ENCODE data around the gene L3MBTL4.

Gene L3MBTL4

DNA sequence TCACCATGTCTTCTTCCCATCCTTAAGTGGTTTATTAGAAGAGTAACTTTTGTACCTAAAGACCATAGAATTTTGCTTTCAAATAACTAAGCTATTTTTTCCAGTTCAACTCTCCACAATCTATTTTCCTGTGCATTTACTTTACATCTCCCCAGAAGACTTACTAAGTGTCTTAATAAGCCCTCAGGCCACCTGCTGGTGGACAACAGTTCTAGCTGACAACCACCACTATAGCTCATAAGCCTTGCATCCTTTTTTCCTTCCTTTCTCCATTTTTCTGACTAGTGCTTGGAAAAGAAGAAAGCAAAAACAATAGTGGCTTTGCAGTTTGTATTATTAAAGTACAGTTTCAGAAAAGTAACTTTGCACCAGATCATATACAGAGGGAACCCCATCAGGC lies 369.9 kb downstream of the L3MBTL4 start:
- Histone ChIP-seq H3K27me3 (ENCODE audit: insufficient read depth, low read length) (no peaks in the 10 kb centered on the region), H3K4me1 (ENCODE audit: insufficient read depth, low read length) (no peaks in the 10 kb centered on the region), H3K36me3 (ENCODE audit: insufficient read depth, low read depth, low read length) (no peaks in the 10 kb centered on the region), H3K4me3 (ENCODE audit: low read length) (no peak overlapping the region), H3K9me3 (ENCODE audit: insufficient read depth, low read depth, low read length) (no peaks in the 10 kb centered on the region), H3K9ac (ENCODE audit: low read depth, low read length) (no peak overlapping the region), H3K27ac (ENCODE audit: low read length) (no peak overlapping the region)

- Histone ChIP-seq H3K4me3 (ENCODE audit: low read length) (no peak overlapping the region), H3K27me3 (ENCODE audit: insufficient read depth, low read length) (no peaks in the 10 kb centered on the region), H3K36me3 (ENCODE audit: insufficient read depth, low read depth, low read length) (no peaks in the 10 kb centered on the region), H3K27ac (ENCODE audit: low read length) (no peak overlapping the region), H3K4me1 (ENCODE audit: insufficient read depth, low read length) (no peaks in the 10 kb centered on the region), H3K9me3 (ENCODE audit: insufficient read depth, low read depth, low read length) (no peaks in the 10 kb centered on the region), H3K9ac (ENCODE audit: low read depth, low read length) (no peak overlapping the region)
These were observed 370.4 kb downstream of the L3MBTL4 start for GRCh38 chr18:6044319-6044718.

- Histone ChIP-seq H3K9me3 (ENCODE audit: insufficient read depth, low read depth, low read length) (no peaks in the 10 kb centered on the region), H3K36me3 (ENCODE audit: insufficient read depth, low read depth, low read length) (no peaks in the 10 kb centered on the region), H3K4me1 (ENCODE audit: insufficient read depth, low read length) (no peaks in the 10 kb centered on the region), H3K27me3 (ENCODE audit: insufficient read depth, low read length) (no peaks in the 10 kb centered on the region), H3K9ac (ENCODE audit: low read depth, low read length) (no peak overlapping the region), H3K4me3 (ENCODE audit: low read length) (no peak overlapping the region), H3K27ac (ENCODE audit: low read length) (no peak overlapping the region)
These were observed 375.7 kb downstream of the L3MBTL4 start for GRCh38 chr18:6039055-6039454.

- Histone ChIP-seq H3K27me3 (ENCODE audit: insufficient read depth, low read length) (no peaks in the 10 kb centered on the region), H3K27ac (ENCODE audit: low read length) (no peak overlapping the region), H3K9ac (ENCODE audit: low read depth, low read length) (no peak overlapping the region), H3K36me3 (ENCODE audit: insufficient read depth, low read depth, low read length) (no peaks in the 10 kb centered on the region), H3K4me1 (ENCODE audit: insufficient read depth, low read length) (no peaks in the 10 kb centered on the region), H3K4me3 (ENCODE audit: low read length) (no peak overlapping the region), H3K9me3 (ENCODE audit: insufficient read depth, low read depth, low read length) (no peaks in the 10 kb centered on the region)
These were observed 383.3 kb downstream of the L3MBTL4 start for GRCh38 chr18:6031442-6031841.

DNA sequence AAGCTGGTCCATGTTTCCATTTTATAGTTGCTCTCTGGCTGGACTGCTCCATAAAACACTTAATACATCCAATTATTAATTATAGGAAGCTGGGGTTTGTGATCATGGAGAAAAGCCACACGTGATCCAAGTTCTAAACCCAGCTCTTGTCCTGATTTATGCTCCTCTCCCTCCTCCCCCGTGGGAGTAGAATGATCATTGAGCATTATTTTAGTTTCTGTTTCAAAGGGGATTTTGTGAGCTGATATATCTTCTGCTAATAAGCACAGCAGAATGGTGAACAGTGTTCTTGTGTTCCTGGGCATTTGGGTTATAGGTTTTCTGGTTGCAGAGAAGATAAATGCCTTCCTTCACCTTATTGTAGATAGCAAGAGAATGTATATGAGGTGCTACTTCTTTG lies 383.7 kb downstream of the L3MBTL4 start:
- H3K36me3 ChIP-seq (ENCODE audit: insufficient read depth, low read depth, low read length) = no peaks in the 10 kb centered on the region
- no peaks in the 10 kb centered on the region for H3K27me3 ChIP-seq (ENCODE audit: insufficient read depth, low read length)

GRCh38 chr18:6024745-6025248 lies 389.9 kb downstream of the L3MBTL4 start:
- H3K4me1 ChIP-seq (ENCODE audit: insufficient read depth, low read length) = peaks cover 17% of the 10 kb centered on the region; the same call in 1 of the 2 replicates
- no peaks in the 10 kb centered on the region for H3K9me3 ChIP-seq (ENCODE audit: insufficient read depth, low read depth, low read length)
- no peaks in the 10 kb centered on the region for H3K27me3 ChIP-seq (ENCODE audit: insufficient read depth, low read length)
- no peak overlapping the region for H3K9ac ChIP-seq (ENCODE audit: low read depth, low read length)
- no peak overlapping the region for H3K27ac ChIP-seq (ENCODE audit: low read length)
- no peak overlapping the region for H3K4me3 ChIP-seq (ENCODE audit: low read length)
- no peaks in the 10 kb centered on the region for H3K36me3 ChIP-seq (ENCODE audit: insufficient read depth, low read depth, low read length)

More for the DNA sequence above, 383.7 kb downstream of the L3MBTL4 start:
- no peaks in the 10 kb centered on the region for H3K4me1 ChIP-seq (ENCODE audit: insufficient read depth, low read length)
- no peak overlapping the region for H3K9ac ChIP-seq (ENCODE audit: low read depth, low read length)
- H3K9me3 ChIP-seq (ENCODE audit: insufficient read depth, low read depth, low read length) = no peaks in the 10 kb centered on the region
- no peak overlapping the region for H3K27ac ChIP-seq (ENCODE audit: low read length)
- no peak overlapping the region for H3K4me3 ChIP-seq (ENCODE audit: low read length)

GRCh38 chr18:6023551-6023950 lies 391.2 kb downstream of the L3MBTL4 start:
- H3K9ac ChIP-seq (ENCODE audit: low read depth, low read length) = no peak overlapping the region
- H3K9me3 ChIP-seq (ENCODE audit: insufficient read depth, low read depth, low read length) = no peaks in the 10 kb centered on the region
- no peaks in the 10 kb centered on the region for H3K27me3 ChIP-seq (ENCODE audit: insufficient read depth, low read length)
- no peak overlapping the region for H3K4me3 ChIP-seq (ENCODE audit: low read length)
- no peak overlapping the region for H3K27ac ChIP-seq (ENCODE audit: low read length)
- H3K36me3 ChIP-seq (ENCODE audit: insufficient read depth, low read depth, low read length) = no peaks in the 10 kb centered on the region
- peaks cover 17% of the 10 kb centered on the region; the same call in 1 of the 2 replicates for H3K4me1 ChIP-seq (ENCODE audit: insufficient read depth, low read length)

DNA sequence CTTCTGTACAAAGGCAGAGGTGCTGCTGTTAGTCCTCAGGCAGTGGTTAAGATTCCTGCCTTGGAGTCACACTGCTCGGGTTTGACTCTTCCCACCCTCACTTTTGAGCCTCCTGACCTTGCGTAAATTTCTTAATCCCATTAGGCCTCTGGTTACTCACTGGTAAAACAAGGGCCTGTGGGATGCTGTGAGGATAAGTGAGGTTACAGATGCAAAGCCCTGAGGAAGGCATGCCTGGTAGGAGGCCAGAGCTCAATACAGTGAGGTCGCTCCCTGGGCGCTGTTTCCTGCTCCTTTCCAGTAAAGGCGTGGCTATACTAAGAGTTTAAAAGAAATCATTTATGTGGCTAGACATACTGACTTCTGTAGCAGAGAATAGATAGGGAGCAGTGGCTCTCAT lies 391.9 kb downstream of the L3MBTL4 start:
- no peak overlapping the region for H3K9ac ChIP-seq (ENCODE audit: low read depth, low read length)
- no peaks in the 10 kb centered on the region for H3K27me3 ChIP-seq (ENCODE audit: insufficient read depth, low read length)
- peaks cover 17% of the 10 kb centered on the region; the same call in 1 of the 2 replicates for H3K4me1 ChIP-seq (ENCODE audit: insufficient read depth, low read length)
- no peak overlapping the region for H3K27ac ChIP-seq (ENCODE audit: low read length)
- no peaks in the 10 kb centered on the region for H3K36me3 ChIP-seq (ENCODE audit: insufficient read depth, low read depth, low read length)
- H3K9me3 ChIP-seq (ENCODE audit: insufficient read depth, low read depth, low read length) = no peaks in the 10 kb centered on the region
- H3K4me3 ChIP-seq (ENCODE audit: low read length) = no peak overlapping the region

- no peaks in the 10 kb centered on the region for H3K9me3 ChIP-seq (ENCODE audit: insufficient read depth, low read depth, low read length)
- H3K4me1 ChIP-seq (ENCODE audit: insufficient read depth, low read length) = peaks cover 17% of the 10 kb centered on the region; the same call in 1 of the 2 replicates
- no peak overlapping the region for H3K27ac ChIP-seq (ENCODE audit: low read length)
- no peak overlapping the region for H3K4me3 ChIP-seq (ENCODE audit: low read length)
- H3K9ac ChIP-seq (ENCODE audit: low read depth, low read length) = no peak overlapping the region
- no peaks in the 10 kb centered on the region for H3K27me3 ChIP-seq (ENCODE audit: insufficient read depth, low read length)
- H3K36me3 ChIP-seq (ENCODE audit: insufficient read depth, low read depth, low read length) = no peaks in the 10 kb centered on the region
These were observed 392.7 kb downstream of the L3MBTL4 start for GRCh38 chr18:6022074-6022444.

- no peaks in the 10 kb centered on the region for H3K36me3 ChIP-seq (ENCODE audit: insufficient read depth, low read depth, low read length)
- no peaks in the 10 kb centered on the region for H3K27me3 ChIP-seq (ENCODE audit: insufficient read depth, low read length)
- no peak overlapping the region for H3K9ac ChIP-seq (ENCODE audit: low read depth, low read length)
- no peak overlapping the region for H3K27ac ChIP-seq (ENCODE audit: low read length)
- H3K4me3 ChIP-seq (ENCODE audit: low read length) = no peak overlapping the region
- H3K9me3 ChIP-seq (ENCODE audit: insufficient read depth, low read depth, low read length) = no peaks in the 10 kb centered on the region
- H3K4me1 ChIP-seq (ENCODE audit: insufficient read depth, low read length) = peaks cover 17% of the 10 kb centered on the region; the same call in 1 of the 2 replicates
These were observed 393.2 kb downstream of the L3MBTL4 start for GRCh38 chr18:6021306-6022073.

- Histone ChIP-seq H3K36me3 (ENCODE audit: insufficient read depth, low read depth, low read length) (no peaks in the 10 kb centered on the region), H3K9ac (ENCODE audit: low read depth, low read length) (no peak overlapping the region), H3K9me3 (ENCODE audit: insufficient read depth, low read depth, low read length) (no peaks in the 10 kb centered on the region), H3K4me1 (ENCODE audit: insufficient read depth, low read length) (peaks cover 17% of the 10 kb centered on the region; the same call in 1 of the 2 replicates), H3K4me3 (ENCODE audit: low read length) (no peak overlapping the region), H3K27me3 (ENCODE audit: insufficient read depth, low read length) (no peaks in the 10 kb centered on the region), H3K27ac (ENCODE audit: low read length) (no peak overlapping the region)
These were observed 396.0 kb downstream of the L3MBTL4 start for GRCh38 chr18:6018671-6019070.

DNA sequence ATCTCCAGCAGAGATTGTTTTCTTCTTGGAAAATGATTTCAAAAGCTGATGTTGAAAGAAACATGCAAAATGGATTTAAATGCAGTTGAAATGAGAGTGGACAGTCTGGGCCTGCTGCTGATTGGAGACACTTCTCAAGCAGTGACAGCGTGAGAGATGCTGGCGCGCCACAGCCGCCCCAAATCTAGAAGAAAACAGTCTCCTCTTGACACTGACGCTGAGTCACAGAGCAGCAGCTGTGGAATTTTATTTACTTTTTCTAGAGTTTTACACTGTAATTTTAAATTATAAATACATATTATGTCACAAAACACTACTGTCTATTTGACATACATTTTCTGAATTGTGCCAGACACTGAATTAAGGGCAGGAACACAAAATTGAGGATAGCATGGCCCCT lies 397.5 kb downstream of the L3MBTL4 start:
- Histone ChIP-seq H3K9ac (ENCODE audit: low read depth, low read length) (no peak overlapping the region), H3K4me1 (ENCODE audit: insufficient read depth, low read length) (peaks cover 4% of the 10 kb centered on the region; the same call in 1 of the 2 replicates), H3K27me3 (ENCODE audit: insufficient read depth, low read length) (no peaks in the 10 kb centered on the region), H3K27ac (ENCODE audit: low read length) (no peak overlapping the region), H3K4me3 (ENCODE audit: low read length) (no peak overlapping the region), H3K36me3 (ENCODE audit: insufficient read depth, low read depth, low read length) (no peaks in the 10 kb centered on the region), H3K9me3 (ENCODE audit: insufficient read depth, low read depth, low read length) (no peaks in the 10 kb centered on the region)

Measured in iPS-20b (cell line).